Lung (tissue), 12 donors: Measurements from ENCODE around the gene RASA2. TPM values are rescaled to one million over a fixed set of nuclear protein-coding genes. Genes with fewer than 3 reads are reported as not detected.

ENCODE experiments used
- ATAC-seq: fragments of 200-7000 bp; cut with Tn5 transposase; one replicate; pipeline ENCODE4 v1.9.1; 2020; ENCODE audit warnings: moderate number of reproducible peaks; ENCODE audit not compliant: insufficient read depth, low FRiP score
- DNase-seq, 3 donors: peaks; one replicate each; pipeline ENCODE4 v3.0.0-alpha.2; 2013 to 2017
- H3K27ac ChIP-seq, 2 donors: one replicate each; pipeline ENCODE4 v1.5.1; 2013; ENCODE audit warnings: mild to moderate bottlenecking in 2 of 2, moderate library complexity in 2 of 2, control low read depth in 1 of 2, inconsistent platforms in 1 of 2, low read depth in 1 of 2, low read length in 1 of 2
- H3K27me3 ChIP-seq, 3 donors: one replicate each; pipeline ENCODE4 v1.5.1; 2013; ENCODE audit warnings: low read length in 2 of 3; ENCODE audit not compliant: control insufficient read depth in 3 of 3, insufficient read depth in 3 of 3
- H3K36me3 ChIP-seq, 4 donors: one replicate each; pipeline ENCODE4 v1.5.1; 2013; ENCODE audit warnings: low read length in 4 of 4, mild to moderate bottlenecking in 1 of 4, moderate library complexity in 1 of 4; ENCODE audit not compliant: control insufficient read depth in 4 of 4, insufficient read depth in 4 of 4
- H3K4me1 ChIP-seq, 5 donors: one replicate each; pipeline ENCODE4 v1.5.1; 2013; ENCODE audit warnings: low read length in 5 of 5, mild to moderate bottlenecking in 2 of 5, moderate library complexity in 1 of 5; ENCODE audit not compliant: control insufficient read depth in 5 of 5, insufficient read depth in 5 of 5
- H3K4me3 ChIP-seq: one replicate; pipeline ENCODE4 v1.5.1; 2013; ENCODE audit warnings: mild to moderate bottlenecking, control low read depth, moderate library complexity
- H3K9ac ChIP-seq, 2 donors: one replicate each; pipeline ENCODE4 v1.5.1; 2013; ENCODE audit warnings: low read length in 2 of 2, control low read depth in 1 of 2; ENCODE audit not compliant: insufficient read depth in 1 of 2
- H3K9me3 ChIP-seq, 4 donors: one replicate each; pipeline ENCODE4 v1.5.1; 2013; ENCODE audit warnings: low read length in 3 of 4, mild to moderate bottlenecking in 1 of 4, moderate library complexity in 1 of 4; ENCODE audit not compliant: control insufficient read depth in 4 of 4, insufficient read depth in 3 of 4
- WGBS, 2 donors: extraction: QIAGEN DNeasy Blood & Tissue Kit; methylation state at CpG; one replicate each; pipeline ENCODE4 v1.1.7; 2013; 5-methylcytosine and 5-hydroxymethylcytosine counted together
- polyA plus RNA-seq, 2 donors: library from polyadenylated mRNA; stranded (reverse); fragments of 200-250 nt; gene quantifications; one replicate each; pipeline ENCODE4 v1.2.1, GENCODE V29; 2013
- total RNA-seq, 2 donors: library from RNA; depleted of rRNA in 1 of 2; stranded (reverse); fragments of >200 nt in 1 of 2; gene quantifications; one replicate each; pipeline ENCODE4 v1.2.1, GENCODE V29; 2014 to 2021
- TF ChIP-seq, protein P1 (sequence below): IDR thresholded peaks from 2 replicates; pipeline ENCODE4 v1.5.1; 2012; ENCODE audit warnings: mild to moderate bottlenecking; ENCODE audit errors: control extremely low read depth, extremely low read depth
- donor health status: control.
- donor health status: control.
- donor health status: Bipolar disorder and iron deficiency.
- donor health status: healthy.
- donor health status: DM: yes; HTN: yes; CAD: no.

Gene RASA2
- total and polyA plus RNA-seq, 4 donors: 6.8 to 27.4 (median 12.9) TPM

DNA sequence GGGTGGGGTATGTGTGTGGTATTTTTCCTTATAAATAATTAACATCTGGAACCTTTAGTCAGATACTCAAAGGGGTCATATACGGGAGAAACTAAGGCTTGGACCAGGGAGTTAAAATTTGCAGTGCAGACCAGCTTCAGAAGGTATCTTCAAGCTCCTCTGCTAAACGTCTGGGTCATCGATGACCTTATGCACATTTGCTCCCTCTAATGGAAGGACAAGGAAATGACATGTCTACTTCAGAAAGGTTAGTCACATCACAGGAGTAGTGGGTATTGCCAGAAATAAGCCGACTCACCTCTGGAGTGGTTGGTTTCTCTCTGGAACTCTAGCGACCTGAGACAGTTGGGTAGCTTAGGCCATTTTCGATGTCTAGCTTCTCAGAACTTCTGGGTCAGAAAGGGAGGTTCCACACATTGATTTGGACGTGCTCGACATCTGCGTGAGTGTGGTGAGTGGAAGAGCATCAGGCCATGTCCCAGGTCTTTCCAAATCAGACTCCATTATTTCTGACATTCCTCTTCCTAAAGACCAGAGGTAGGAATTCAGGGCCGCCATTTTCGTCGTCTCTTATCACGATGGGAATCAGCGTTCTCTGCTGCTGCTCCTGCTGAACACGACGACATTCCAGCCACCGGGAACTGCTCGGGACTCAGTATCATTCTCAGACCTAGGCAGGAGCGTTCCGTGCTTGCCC, 31.8 kb upstream of the RASA2 start:
- H3K27me3 ChIP-seq: no peaks in the 10 kb centered on the region
- no peak overlapping the region for H3K9ac ChIP-seq

DNA sequence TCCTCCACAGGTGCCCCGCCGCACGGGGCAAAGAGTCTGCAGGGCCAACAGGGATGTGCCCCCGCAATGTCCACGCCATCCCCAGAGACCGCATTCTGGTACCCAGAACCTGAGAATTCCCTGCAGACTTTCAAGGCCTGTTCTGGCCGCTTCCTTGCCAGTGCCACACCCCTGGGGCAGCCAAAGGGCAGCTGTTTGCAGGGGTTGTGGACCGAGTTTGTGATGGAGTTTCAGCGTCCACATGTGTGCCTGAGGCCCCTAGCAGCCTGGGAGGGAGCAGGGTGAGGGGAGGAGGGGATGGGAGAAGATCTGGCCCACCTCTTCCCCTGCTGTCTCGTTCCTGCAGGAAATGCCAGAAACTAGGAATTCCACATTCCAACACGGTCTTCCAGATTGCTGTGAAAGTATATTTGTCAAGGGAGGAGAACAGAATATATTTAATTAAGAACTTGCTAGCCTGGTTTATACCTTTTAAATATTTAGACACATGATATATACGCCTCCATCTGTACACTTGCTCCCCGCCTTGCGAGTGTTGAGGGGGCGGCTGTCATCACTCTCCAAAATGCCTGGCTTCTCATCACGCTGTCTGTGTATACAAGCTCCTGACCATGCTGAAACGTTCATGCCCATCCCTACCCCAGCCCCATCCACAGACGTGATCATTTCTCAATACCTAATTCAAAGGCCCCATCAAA, 31.1 kb upstream of the RASA2 start:
- ATAC-seq (no peak), DNase-seq (peak in 2 of 3 donors; percentile 22 to 24)
- Histone ChIP-seq H3K4me3 (no peak overlapping the region), H3K27ac (peak overlapping the region in 1 of 2 donors; percentile 37), H3K9me3 (no peaks in the 10 kb centered on the region), H3K4me1 (peaks cover 0 to 17% (median 4%) of the 10 kb centered on the region in 5 donors), H3K27me3 (no peaks in the 10 kb centered on the region), H3K9ac (peak overlapping the region in 1 of 2 donors; percentile 2), H3K36me3 (no peaks in the 10 kb centered on the region)
- WGBS, 2 donors: 62 to 85% methylated on average over 18 of the region's 18 CpGs
- TF ChIP-seq, protein P1, sequence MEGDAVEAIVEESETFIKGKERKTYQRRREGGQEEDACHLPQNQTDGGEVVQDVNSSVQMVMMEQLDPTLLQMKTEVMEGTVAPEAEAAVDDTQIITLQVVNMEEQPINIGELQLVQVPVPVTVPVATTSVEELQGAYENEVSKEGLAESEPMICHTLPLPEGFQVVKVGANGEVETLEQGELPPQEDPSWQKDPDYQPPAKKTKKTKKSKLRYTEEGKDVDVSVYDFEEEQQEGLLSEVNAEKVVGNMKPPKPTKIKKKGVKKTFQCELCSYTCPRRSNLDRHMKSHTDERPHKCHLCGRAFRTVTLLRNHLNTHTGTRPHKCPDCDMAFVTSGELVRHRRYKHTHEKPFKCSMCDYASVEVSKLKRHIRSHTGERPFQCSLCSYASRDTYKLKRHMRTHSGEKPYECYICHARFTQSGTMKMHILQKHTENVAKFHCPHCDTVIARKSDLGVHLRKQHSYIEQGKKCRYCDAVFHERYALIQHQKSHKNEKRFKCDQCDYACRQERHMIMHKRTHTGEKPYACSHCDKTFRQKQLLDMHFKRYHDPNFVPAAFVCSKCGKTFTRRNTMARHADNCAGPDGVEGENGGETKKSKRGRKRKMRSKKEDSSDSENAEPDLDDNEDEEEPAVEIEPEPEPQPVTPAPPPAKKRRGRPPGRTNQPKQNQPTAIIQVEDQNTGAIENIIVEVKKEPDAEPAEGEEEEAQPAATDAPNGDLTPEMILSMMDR: no peak

More for the DNA sequence above, 31.8 kb upstream of the RASA2 start:
- peak; percentile 84 for ATAC-seq
- Histone ChIP-seq H3K9me3 (no peaks in the 10 kb centered on the region), H3K4me3 (no peak overlapping the region), H3K4me1 (peaks cover 0 to 17% (median 4%) of the 10 kb centered on the region in 5 donors), H3K27ac (peak overlapping the region in 1 of 2 donors; percentile 37), H3K36me3 (no peaks in the 10 kb centered on the region)
- DNase-seq: peak in 2 of 3 donors; percentile 65 to 71
- TF ChIP-seq, protein P1: peak; percentile 66
- WGBS, 2 donors: 59 to 69% methylated on average over 20 of the region's 20 CpGs

DNA sequence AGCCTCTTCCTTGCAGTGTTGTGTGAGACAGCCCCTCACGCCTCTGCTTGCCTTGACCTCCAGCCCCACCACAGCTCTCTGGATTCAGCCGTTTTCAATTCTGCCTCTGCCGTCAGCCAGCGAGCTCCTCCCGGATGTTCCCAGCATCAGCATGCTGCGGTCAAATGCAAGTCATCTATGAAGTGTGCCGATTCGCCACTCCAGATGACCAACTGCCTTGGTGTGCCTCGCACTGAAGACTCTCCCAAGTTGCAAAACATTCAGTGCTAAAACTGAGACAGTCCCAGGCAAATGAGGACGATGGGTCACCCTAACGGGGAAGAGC, 30.6 kb upstream of the RASA2 start:
- H3K9me3 ChIP-seq: no peaks in the 10 kb centered on the region
- TF ChIP-seq, protein P1: no peak
- H3K4me1 ChIP-seq: peaks cover 0 to 17% (median 4%) of the 10 kb centered on the region in 5 donors
- WGBS, 2 donors: 82 to 88% methylated on average over 11 of the region's 11 CpGs
- no peak overlapping the region for H3K27ac ChIP-seq
- peak; percentile 42 to 63 (median 52) for DNase-seq
- H3K9ac ChIP-seq: peak overlapping the region in 1 of 2 donors; percentile 2
- H3K36me3 ChIP-seq: no peaks in the 10 kb centered on the region
- no peak overlapping the region for H3K4me3 ChIP-seq
- no peak for ATAC-seq
- H3K27me3 ChIP-seq: no peaks in the 10 kb centered on the region
